ENCODE data around the gene SGPL1. TPM values are rescaled to one million over a fixed set of nuclear protein-coding genes. Genes with fewer than 3 reads are reported as not detected.

SGPL1 gene
- total RNA-seq, 1 experiment from 2014 or later = 52.6 TPM

GRCh38 chr10:70806841-70807240 lies 8.9 kb upstream of the SGPL1 start:
- Mint-ChIP-seq H3K36me3 (ENCODE audit: insufficient read depth in 1 of 3, low read depth in 3 of 3) (no peaks in the 10 kb centered on the region), H3K27me3 (ENCODE audit: low read depth) (peaks cover 3% of the 10 kb centered on the region), H3K4me3 (no peak overlapping the region), H3K27ac (no peak overlapping the region), H3K4me1 (peaks cover 21 to 22% of the 10 kb centered on the region in 2 experiments), H3K9me3 (no peaks in the 10 kb centered on the region; a peak in 1 of 5 replicates)
- Histone ChIP-seq H3K79me2 (ENCODE audit: insufficient read depth, low read length) (no peaks in the 10 kb centered on the region), H3K27me3 (ENCODE audit: insufficient read depth, low read length) (no peaks in the 10 kb centered on the region), H3K79me1 (ENCODE audit: insufficient read depth, low read depth, low read length, poor library complexity, severe bottlenecking) (no peaks in the 10 kb centered on the region), H3K18ac (ENCODE audit: insufficient read length, low read depth, low read length) (no peak overlapping the region), H4K91ac (ENCODE audit: insufficient read length, low read depth, low read length) (no peak overlapping the region), H2BK120ac (ENCODE audit: low read depth, low read length, poor library complexity, severe bottlenecking) (no peak overlapping the region), H3K14ac (ENCODE audit: insufficient read depth, low read length) (no peak overlapping the region), H2BK20ac (ENCODE audit: low read depth, low read length, poor library complexity, severe bottlenecking) (no peak overlapping the region), H3K9me3 (ENCODE audit: control insufficient read depth, low read depth, low read length) (no peaks in the 10 kb centered on the region), H2BK15ac (ENCODE audit: low read depth, low read length) (no peak overlapping the region), H2AK5ac (ENCODE audit: insufficient read length, low read length) (no peak overlapping the region), H2BK5ac (ENCODE audit: insufficient read length, low read length) (no peak overlapping the region), H4K8ac (replicated peaks; ENCODE audit: insufficient read length, low read depth, low read length) (no peak overlapping the region), H3K23ac (ENCODE audit: insufficient read length, low read depth, low read length) (no peak overlapping the region), H2AFZ (ENCODE audit: low read length) (no peak overlapping the region), H3K4ac (ENCODE audit: low read depth, low read length) (no peak overlapping the region), H3K27ac (ENCODE audit: insufficient read length, low read depth, low read length) (no peak overlapping the region), H4K5ac (ENCODE audit: insufficient read length, low read depth, low read length) (no peak overlapping the region), H3K4me2 (ENCODE audit: insufficient read depth, insufficient read length, low read length) (no peak overlapping the region), H3T11ph (ENCODE audit: low read length) (no peak overlapping the region), H3K56ac (ENCODE audit: insufficient read length, low read depth, low read length) (no peak overlapping the region), H3K23me2 (ENCODE audit: insufficient read length, low read depth, low read length, poor library complexity, severe bottlenecking) (no peaks in the 10 kb centered on the region), H4K20me1 (ENCODE audit: control insufficient read depth, insufficient read depth, insufficient read length) (no peaks in the 10 kb centered on the region), H3K4me1 (ENCODE audit: insufficient read depth, low read length) (peaks cover 6% of the 10 kb centered on the region; the same call in 1 of the 2 replicates), H2BK12ac (ENCODE audit: insufficient read length, low read depth, low read length) (no peak overlapping the region), H3K9ac (ENCODE audit: extremely low read depth, insufficient read length, low read length) (no peak overlapping the region)
- no CpG with 5 or more reads among the region's 1 CpG for WGBS (ENCODE audit: extremely low coverage, insufficient read length, low lambda C conversion rate)
- no peak for DNase-seq
- TF ChIP-seq CTCF (conservative IDR thresholded peaks at IDR 0.05) = no peak
